ENCODE data around the gene NLRX1.
"Not testable (repeated sequence)": the region's sequence is repeated elsewhere in the genome, so short reads cannot be mapped to it uniquely, and the experiment has no call there.

NLRX1 gene

DNA sequence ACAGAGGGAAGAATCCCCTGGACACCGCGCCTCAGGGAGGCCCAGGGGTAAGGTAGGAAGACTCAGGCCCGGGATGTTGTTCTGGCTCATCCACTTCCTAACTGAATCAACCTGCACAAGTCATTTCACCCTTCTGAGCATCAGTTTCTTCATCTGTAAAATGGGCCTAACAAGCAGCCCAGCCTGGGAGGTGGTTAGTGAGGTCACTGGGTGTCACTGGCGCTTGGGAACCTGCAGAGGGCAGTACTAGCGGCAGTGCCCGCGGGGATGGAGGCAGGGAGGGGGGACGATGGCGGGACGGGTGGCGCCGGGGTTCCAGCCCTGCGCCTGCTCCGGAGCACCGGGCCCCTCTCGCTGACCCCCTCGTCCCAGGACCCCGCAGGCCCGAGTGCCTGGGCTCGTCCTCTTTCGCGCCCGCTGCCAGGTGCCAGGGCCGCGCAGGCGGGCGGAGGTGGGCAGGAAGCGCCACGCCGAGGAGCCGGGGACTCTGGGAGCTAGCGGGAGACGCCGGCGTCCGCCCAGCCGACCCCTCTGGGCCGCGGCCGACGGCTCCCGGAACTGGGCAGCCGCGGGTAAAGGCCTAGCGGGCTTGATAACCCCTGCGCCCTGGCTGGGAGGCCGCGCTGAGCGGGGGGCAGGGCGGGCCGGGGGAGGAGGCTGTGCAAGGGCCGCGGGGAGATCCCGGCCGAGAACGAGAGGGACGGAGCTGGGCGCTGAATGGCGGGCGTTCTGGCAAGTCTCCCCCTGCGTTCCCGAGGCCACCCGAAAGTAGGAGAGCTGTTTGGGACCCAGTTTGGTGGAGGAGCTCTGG lies at the start of gene NLRX1:
NLRX1 (plus strand) TSS at position 255 of the 811 bp plus-strand sequence. CDS start 2,679 bp downstream, outside the sequence.
- peak; percentile 84 for DNase-seq

GRCh38 chr11:119118946-119119345 lies 49.6 kb upstream of the NLRX1 start:
- no peak for DNase-seq

- DNase-seq: peak; percentile 34
These were observed 47.9 kb upstream of the NLRX1 start for GRCh38 chr11:119120639-119121007.

GRCh38 chr11:119121008-119121810 lies 47.3 kb upstream of the NLRX1 start, which contains the start of gene HINFP:
Gene HINFP (plus strand): TSS chr11:119121580. CDS start chr11:119126945, 5,365 bp downstream.
- peak; percentile 99 for DNase-seq

- DNase-seq: no peak
These were observed 46.8 kb upstream of the NLRX1 start for GRCh38 chr11:119121811-119122124.

DNA sequence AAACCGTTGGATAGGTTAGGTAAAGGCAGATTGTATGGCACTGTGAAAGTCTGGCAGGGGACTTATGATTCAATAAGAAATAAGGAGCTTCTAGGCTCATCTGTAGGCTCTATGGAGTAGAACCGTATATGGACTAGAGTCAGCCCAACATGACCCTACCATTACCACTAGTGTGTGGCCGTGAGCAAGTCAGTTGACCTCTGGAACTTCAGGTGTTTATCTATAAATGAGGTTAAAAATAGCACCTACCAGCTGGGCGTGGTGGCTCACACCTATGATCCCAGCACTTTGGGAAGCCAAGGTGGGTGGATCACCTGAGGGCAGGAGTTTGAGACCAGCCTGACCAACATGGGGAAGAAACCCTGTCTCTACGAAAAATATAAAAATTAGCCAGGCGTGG lies 42.7 kb upstream of the NLRX1 start:
- no peak for DNase-seq

DNA sequence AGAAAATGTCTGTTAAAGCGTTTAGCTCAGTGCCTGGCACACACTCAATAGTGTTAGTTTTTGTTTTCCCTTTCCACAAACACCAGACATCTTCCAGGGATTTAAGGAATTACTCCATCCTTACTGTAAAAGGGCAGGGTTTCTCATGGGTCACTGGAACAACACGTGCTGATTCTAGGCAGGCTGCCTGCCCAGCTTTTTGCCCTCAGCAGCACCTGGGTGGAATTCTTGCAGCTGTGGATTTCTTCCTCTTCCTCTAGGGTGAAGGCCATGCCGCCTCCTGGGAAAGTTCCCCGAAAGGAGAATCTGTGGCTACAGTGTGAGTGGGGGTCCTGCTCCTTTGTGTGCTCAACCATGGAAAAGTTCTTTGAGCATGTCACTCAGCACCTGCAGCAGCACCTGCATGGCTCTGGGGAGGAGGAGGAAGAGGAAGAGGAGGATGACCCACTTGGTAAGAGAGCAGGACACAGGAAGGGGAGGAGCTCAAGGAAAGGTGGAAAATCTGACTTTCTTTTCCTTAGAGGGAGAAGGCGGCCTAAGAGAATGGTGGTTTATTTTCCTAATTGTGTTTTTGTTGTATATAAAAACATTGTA lies 41.8 kb upstream of the NLRX1 start:
- DNase-seq: no peak

- peak; percentile 61 for DNase-seq
These were observed 37.9 kb upstream of the NLRX1 start for GRCh38 chr11:119130662-119131061.

DNA sequence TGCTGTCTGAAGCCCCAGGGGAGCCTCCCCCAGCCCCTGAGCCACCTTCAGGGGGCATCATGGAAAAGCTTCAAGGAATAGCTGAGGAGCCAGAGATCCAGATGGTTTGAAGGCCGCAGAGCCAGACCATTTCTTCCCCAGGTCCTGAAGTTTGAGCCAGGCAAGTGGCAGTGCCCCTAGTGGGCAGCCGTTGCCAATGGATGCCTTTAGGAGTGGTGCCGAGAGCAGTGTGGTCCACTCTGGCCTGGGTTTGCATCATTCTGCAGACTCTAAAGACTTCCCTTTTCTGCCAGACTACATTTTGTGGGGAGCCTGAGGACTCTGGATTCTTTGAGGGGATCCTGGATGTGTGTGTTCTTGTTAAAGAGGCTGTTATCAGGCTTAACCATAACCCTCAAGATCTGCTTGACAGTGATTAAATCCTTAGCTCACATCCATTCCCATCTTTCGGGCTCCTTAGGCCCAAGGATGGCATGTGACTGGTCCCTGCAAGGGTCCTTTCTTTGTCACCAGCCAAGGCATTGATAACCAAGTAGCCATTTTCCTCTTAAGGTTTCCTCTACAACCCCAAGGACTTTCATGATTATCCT lies 34.0 kb upstream of the NLRX1 start:
- DNase-seq: no peak

- DNase-seq: not testable (repeated sequence)
These were observed 29.2 kb upstream of the NLRX1 start for GRCh38 chr11:119139276-119139675.

GRCh38 chr11:119144825-119145486 lies 23.6 kb upstream of the NLRX1 start:
- DNase-seq: peak; percentile 77

DNA sequence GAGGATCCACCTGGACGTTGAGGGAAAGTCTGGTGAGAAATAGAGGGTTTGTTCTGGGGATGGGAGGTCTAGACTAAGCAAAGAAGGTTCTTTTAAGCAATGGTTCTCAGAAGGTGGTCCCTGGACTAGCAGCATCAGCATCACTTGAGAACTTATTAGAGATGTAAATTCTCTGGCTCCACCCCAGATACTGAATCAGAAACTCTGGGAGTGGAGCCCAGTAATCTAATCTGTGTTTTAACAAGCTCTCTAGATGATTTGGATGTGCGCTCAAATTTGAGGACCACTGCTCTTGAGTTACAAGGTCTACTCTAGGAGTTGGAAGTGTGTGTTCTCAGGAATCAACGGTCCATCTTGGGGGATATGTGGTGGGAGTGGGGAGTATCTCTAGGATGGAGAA lies 23.0 kb upstream of the NLRX1 start:
- DNase-seq: no peak

DNA sequence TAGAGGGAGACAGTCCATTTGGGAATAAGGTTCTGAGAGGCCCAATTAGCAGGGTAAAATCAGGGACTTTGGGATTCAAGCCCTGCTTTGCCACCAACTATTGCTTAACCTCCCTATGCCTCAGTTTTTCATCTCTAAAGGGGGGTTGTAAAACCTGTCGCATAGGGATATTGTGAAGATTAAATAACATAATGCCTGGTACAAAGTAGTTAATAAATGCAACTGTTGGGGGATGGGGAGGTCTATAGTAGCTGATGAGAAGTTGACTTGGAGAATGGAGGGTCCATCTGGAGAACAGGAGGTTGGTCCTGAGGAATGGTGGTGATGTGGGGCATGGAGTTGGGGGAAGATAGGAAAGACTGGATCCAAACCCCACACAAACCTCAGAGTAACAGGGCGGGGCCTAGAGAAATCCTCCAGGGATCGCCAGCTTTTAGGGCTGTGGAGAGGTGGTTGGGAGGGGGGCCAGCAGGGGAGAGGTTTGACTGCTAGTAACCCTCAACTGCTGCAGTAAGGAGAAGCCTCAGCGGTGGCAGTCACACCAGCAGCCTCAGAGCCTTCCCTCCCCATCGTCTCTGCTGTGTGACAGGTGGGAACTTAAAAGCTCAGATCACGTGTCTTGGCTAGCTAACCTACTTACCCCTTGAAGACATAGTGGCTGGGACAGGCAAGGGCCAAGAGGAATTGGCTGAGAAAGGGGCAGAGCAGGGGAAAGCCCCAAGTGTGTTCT lies 20.8 kb upstream of the NLRX1 start:
- DNase-seq: no peak

- no peak for DNase-seq
These were observed 19.9 kb upstream of the NLRX1 start for GRCh38 chr11:119148720-119149017.

DNA sequence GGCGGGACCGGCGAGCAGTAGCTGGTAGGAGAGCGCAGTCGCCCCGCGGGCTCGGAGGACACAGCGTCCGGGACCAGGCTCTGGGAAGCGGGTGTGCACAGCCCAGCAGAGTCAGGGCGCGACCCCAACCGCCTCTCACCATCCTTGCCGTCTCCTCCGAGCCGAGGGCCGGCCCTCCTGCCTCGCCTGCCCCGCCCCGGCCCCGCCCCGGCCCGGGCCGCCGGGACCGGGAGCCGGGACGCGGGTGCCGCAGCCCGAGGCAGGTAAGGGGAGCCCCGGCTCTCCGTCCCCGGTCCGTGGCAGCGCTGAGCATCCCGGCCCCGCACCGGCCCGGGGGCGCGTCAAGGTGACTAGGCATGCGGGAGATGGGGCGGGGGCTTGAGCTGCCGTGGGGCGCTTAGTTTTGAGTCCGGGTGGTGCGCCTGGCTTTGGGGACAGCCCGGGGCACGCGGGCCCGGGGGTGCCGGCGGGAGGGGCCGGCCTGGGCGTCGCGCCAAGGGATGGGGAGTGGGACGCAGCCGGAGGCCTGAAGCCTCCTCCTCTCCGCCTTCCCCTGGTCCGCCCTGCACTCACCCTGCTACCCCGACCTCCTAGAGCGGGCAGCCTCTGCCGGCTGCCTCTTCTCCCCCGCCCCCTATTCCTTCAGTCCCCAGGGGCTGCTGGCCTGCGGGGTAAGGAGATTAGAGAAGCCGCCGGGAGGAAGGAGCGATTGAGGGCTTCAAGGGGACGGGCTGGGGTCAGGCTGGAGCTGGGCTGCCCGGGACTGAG lies 19.3 kb upstream of the NLRX1 start, which contains the start of gene ABCG4:
ABCG4 (plus strand) TSS at position 35 of the 768 bp plus-strand sequence. CDS start 914 bp downstream, outside the sequence.
- peak; percentile 18 for DNase-seq

GRCh38 chr11:119149786-119150275 lies 18.7 kb upstream of the NLRX1 start:
- no peak for DNase-seq

DNA sequence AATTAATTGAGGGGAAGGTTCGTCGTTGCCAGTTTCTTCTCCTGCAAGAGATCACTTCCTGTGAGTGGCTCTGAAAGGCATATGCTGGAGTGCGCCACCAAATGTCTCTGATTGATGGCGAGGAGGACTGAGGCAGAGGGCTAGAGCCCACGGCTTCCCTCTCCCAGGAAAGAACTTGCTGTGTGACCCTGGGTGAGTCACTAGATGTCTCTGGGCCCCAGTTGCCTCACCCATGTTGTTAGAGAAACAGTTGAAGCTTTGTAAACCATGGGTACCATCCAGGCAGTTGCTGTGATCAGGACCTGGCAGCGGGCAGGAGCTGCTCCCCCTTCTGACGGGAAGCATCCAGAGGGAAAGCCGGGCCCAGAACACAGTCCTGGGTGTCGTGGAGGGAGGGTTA lies 16.5 kb upstream of the NLRX1 start:
- DNase-seq: no peak

DNA sequence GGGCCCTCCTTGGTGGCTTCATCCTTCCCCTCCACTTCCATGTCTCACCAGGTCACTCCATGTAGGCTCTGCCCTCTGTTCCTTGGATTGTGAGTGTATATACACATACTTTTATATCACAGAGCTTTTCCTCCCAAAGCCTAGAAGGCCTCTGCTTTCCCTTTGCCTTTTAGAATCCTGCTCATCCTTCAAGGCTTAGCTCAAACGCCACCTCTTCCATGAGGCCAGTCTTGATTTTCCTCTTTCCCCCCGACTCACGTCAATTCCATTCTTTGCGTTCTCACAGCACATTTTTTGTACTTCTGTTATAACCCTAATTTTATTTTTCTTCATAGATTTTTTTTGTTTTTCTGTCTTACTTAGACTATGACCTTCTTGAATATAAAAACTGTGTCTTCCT lies 15.9 kb upstream of the NLRX1 start:
- no peak for DNase-seq

DNA sequence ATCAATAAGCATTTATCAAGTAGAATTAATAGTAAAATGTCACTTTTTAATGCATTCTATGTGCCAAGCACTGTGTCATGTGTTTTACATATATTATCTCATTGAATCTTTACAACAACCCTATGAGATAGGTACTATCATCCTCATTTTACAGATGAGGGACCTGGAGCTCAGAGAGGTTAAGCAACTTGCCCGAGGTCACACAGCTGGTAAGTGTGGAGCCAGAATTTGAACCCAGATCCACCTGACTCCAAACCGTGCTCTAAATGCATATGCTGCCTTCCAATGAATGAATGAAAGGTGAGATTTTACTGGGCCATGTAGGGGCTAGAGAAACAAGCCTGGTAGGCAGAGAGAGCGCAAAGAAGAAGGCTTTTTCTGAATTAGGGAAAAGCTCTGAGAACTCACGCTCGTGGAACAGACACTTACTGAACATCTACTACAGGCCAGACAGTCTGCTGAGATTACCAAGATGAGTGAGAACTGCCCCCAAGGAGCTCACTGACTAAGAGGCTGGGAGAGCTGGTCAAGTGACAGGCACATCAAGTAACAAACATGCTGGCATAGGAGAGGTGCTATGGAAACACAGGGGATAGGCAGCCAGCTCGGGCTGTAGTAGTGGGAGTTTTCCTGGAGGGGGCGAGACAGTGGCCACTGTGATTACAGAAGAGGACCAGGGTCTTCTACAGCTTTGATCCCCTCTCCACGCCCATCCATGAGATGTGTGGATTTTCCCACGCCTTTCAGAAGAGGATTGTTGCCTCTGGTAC lies 15.3 kb upstream of the NLRX1 start:
- DNase-seq: no peak

DNA sequence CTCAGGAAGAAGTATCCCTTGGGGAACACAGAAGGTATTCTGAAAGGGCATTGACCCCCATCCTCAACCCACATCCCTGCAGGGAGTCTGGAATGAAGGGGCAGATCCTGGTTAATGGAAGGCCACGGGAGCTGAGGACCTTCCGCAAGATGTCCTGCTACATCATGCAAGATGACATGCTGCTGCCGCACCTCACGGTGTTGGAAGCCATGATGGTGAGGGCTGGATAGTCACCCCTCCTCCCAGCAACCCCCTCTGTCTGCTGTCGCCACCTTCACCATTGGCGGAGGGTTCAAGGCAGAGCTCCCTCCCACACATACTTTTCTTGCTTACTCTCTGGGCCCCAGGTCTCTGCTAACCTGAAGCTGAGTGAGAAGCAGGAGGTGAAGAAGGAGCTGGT lies 14.3 kb upstream of the NLRX1 start:
- no peak for DNase-seq
